HL-60/S4 treated with retinoic acid at 250 ng/mL for 4 days and 3 days (cell line): ENCODE results near the gene SSU72.
"Not testable (repeated sequence)": the region's sequence is repeated elsewhere in the genome, so short reads cannot be mapped to it uniquely, and the experiment has no call there.

ENCODE experiments used
- in situ Hi-C: fragments of 300-500 bp; cut with MboI; formaldehyde crosslinking; loops from 2 replicates; pipeline ENCODE4 v1.7.0; 2022; ENCODE audit warnings: low sequenced_read_pairs

Gene SSU72

DNA sequence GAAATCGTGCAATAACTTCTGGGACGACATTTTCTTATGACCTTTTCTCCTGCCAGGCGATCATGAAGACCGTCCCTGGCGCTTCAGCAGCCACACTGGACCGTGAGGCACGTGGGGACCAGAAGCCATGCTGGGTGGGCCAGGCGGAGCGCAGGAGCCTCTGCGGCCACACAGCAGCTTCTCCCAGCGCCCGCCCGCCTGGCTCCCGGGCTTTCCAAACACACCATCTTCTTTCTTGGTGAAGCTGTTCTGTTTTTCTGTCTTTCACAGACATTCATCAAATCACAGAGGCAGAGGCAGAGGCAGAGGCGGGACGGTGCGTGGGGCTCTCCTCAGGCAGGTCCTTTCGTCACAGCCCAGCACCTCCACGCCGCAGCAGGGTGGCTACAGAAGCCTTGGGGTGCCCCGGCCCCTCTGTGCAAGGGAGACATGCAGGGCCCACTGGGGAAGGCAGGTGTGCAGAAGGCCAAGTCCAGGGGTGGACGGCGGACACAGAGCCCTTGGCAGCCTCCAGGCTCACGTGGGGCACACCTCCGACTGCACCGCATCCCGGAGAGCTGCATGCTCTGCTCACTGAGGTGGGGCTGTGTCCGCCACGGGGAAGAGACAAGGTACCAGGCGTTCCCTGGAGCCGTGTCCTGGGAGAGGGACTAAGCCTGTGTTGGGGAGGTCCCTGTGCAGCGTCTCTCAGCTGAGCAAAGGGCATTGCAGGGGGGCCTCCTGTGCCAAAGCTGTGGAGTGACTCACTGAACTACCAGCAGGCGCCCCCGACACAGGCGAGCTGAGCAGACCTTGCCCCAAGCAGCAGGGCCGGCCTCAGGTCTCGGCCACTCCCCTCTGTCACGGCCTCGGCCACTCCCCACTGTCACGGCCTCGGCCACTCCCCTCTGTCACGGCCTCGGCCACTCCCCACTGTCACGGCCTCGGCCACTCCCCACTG is 31.6 kb downstream of the SSU72 start:
- in situ Hi-C loops = no loop called here

- in situ Hi-C loops = no loop called here
Measured at GRCh38 chr1:1541956-1542765, 32.5 kb downstream of the SSU72 start.

DNA sequence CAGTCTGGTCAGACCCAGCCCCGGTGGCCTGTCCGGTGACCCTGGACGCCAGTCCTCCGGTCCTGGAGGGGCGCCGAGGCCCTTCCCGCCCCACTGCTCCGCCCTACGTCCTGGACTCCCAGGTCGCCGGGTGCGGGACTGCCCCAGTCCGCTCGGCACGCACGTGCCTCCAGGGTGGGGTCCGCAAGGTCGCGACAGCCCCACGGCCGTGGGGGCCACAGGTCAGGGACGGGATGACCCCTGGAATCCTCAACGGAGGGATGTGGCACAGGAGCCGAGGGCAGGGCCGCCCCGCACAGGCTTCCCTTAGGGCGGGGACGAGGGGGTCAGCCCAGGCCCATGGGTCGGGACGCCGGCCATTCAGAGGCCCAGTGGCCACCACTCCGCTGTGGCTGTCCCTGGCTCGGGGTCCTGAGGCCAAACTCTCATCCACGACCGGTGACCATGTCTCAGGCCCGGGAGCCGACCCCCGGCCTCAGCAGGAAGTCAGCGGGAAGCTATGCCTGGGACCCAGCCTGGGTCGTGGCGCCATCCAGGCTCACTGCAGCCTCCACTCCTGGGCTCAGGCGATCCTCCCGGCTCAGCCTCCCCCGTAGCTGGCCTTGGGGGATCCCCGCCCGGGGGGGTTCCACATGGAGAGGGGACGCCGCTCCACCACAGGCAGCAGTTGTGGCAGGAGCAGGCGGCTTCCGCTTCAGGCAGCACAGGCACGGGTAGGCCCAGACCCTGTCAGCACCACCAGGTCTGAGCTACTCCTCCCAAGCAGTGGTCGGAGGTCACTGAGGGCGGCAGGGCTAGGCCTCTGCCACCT is 33.6 kb downstream of the SSU72 start:
- in situ Hi-C loops = no loop called here

DNA sequence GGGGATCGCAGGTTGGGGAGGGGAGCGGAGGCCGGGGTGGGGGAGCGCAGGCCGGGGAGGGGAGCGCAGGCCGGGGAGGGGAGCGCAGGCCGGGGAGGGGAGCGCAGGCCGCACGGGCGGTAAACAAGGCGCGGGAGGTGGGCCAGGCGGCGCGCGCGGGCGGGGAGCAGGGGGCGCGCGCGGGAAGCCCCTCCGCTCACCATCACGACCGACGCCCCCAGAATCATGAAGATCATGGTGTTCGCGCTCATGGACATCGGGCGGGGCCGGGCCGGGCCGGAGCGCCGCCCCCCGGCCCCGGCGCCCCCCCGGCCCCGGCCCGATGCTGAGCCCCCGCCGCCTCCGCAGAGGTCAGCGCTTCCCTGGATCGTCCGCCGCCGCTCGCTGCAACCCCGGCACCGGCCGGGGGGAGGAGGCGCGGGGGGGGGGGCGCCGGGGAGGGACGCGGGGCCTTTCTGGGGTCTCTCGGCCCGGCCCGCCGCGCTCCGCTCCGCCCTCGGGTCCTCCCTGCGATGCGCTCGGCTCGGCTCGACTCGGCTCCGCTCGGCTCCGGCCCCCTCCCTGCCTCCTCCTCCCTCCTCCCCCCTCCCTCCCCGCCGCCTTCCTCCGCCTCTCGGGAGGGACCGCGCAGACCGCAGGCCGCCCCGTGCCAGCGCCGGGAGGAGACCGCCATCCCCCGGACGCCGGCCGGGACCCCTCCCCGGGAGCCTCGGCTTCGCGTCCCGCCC is 34.4 kb downstream of the SSU72 start, which contains the start of gene TMEM240:
Gene TMEM240, minus strand, starts transcription at position 535 of the 728 bp plus-strand sequence. Its CDS starts 278 bp downstream, at position 257.
- in situ Hi-C loops = no loop called here

- in situ Hi-C loops = no loop called here
Measured at GRCh38 chr1:1539310-1540089, 35.2 kb downstream of the SSU72 start.

DNA sequence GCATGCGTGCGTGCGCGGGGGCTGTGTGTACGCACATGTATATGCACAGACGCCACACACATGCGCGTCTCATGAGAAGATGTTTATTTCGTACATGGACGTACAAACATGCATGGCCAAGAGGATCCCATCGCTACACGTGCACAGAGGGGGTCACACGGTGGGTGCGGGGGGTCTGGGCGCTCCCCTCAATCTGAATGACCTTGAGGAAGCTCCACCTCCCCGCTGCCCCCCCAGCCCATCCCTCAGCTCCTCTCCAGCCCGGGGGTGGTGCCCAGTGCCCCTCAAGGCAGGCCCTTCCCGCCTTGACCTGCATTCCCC is 35.7 kb downstream of the SSU72 start:
- in situ Hi-C loops = no loop called here

DNA sequence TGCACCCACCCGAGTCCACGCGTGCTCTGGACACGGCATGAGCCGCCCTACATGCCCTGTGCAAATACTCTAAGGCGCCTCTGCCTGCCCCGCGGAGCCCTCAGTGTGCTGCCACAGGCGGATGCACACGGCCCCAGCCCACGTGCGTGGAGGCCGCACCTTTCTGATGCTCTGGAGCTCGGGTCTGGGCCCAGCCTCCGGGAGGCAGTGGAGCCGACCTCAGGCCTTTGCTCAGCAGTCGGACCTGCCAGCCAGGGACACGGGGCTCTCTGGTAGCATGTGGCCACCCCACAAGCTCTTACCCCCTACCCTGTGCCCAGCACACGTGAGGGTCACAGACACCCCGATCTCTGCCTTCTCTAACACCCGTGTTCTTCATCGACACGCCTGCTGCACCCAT is 36.3 kb downstream of the SSU72 start:
- in situ Hi-C loops = no loop called here

DNA sequence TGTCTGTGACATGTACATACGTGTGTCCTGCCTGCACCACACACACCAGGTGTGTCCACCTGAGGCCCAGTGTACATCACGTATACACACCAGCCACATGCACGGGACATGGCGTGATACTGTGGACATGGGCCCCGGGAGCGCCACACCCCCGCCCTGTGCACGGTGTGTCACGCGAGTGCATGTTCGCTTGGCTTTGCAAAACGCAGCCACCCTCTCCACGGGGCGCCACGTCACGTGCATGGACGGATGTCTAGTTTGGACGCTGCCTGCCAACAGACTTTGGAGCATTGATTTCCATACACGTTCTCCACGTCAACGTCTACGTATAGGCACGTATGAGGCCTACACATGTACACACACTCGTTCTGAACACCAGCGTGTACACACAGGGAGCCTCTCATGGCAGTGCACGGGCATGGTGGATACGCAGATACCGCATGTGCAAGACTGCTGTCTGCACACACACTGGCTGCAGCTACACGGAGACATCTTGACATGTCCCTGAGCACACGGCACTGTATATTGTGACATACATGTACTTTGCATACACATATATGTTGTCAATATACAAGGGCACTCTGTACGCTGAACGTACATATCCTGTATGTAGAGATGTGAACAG is 36.9 kb downstream of the SSU72 start:
- in situ Hi-C loops = no loop called here

- in situ Hi-C loops = no loop called here
Measured at GRCh38 chr1:1536938-1537546, 37.6 kb downstream of the SSU72 start.

- in situ Hi-C loops = no loop called here
Measured at GRCh38 chr1:1536019-1536937, 38.4 kb downstream of the SSU72 start.

- in situ Hi-C loops = no loop called here
Measured at GRCh38 chr1:1535201-1536018, 39.3 kb downstream of the SSU72 start.

- in situ Hi-C loops = no loop called here
Measured at GRCh38 chr1:1534401-1535154, 40.1 kb downstream of the SSU72 start.

GRCh38 chr1:1533894-1534291 is 40.8 kb downstream of the SSU72 start:
- in situ Hi-C loops = not testable (repeated sequence)

GRCh38 chr1:1533176-1533893 is 41.3 kb downstream of the SSU72 start:
- in situ Hi-C loops = not testable (repeated sequence)

GRCh38 chr1:1531947-1532346 is 42.7 kb downstream of the SSU72 start:
- in situ Hi-C loops = no loop called here
